Right forelimb (tissue), 1 donor: ENCODE measurements around the gene C11orf98.
A peak's percentile ranks its signal among the peaks of the same experiment; 100 is the strongest.
"Not testable (repeated sequence)": the region's sequence is repeated elsewhere in the genome, so short reads cannot be mapped to it uniquely, and the experiment has no call there.

Experiments
- DNase-seq: peaks from one replicate; pipeline ENCODE4 v3.0.0-alpha.2; 2018

The C11orf98 gene

DNA sequence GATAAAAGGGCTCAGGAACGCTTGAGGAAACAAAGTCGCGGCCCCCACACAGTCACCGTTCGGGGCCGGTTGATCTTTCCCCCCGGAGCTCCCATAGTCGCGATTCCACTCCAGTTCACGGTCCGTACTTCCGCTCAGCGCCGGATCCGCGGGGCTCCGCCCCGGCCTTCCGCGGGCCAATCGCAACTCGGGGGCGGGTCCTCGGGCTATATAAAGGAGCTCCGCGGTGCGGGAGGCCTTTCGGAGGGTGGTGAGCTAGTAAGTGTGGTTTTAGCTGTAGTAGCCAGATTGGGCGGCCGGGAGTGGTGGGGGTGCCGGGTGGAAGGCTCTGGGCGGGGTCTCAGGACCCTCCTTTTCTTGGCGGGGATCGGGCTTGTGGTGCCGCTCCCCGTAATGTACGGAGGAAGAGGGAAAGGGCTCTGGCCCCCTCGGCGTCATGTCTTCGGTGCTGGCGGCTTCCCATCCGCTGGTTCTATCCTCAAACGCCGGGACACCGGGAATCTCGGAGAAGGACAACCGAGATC lies at the start of gene C11orf98, which contains the start of gene CSKMT:
Gene C11orf98 (minus strand): TSS at position 136 of the 524 bp plus-strand sequence. CDS start 41 bp downstream, at position 95.
Gene CSKMT (plus strand): TSS at position 238 of the 524 bp plus-strand sequence. CDS start 568 bp downstream, outside the sequence.
- DNase-seq: peak; percentile 99

DNA sequence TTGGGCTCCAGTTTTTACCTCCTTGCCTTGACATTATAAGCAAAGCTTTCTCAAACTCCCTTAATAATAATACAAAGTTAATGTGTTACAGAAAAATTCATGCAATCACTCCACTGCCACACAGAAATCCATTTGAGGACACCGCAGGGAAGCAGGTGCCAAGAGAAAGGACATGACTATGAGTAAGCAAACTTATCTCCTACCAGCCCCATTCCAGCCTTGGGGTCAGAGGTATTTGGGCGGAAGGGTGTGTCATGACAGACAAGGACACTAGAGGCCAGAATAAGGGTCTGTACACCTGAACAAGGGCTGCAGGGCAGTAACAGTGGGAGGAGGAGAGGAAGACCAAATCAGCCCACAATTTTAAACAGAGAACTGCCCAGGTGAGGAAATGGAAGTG lies 48.3 kb upstream of the C11orf98 start:
- DNase-seq: no peak

DNA sequence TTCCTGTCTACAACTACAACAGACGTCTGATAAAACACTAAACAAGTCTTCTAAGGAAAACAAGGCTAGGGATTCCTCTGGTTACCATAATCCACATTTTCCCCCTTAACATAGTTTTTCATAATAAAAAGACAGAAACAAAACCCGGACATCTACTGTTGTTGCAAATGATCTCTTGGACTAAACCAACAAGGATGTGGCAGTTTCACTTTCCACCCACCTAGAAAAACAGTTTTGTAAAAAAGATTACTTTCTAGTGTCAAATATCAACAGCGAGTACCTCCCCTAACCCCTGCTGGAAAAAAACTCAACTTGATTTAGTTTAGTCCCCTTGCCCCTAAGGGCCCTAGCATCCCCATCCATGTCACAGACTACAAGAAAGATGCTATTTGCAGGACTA lies 47.9 kb upstream of the C11orf98 start:
- DNase-seq: no peak

GRCh38 chr11:62712276-62712812 lies 47.3 kb upstream of the C11orf98 start:
- no peak for DNase-seq

- no peak for DNase-seq
Measured at GRCh38 chr11:62710001-62710345, 45.0 kb upstream of the C11orf98 start.

DNA sequence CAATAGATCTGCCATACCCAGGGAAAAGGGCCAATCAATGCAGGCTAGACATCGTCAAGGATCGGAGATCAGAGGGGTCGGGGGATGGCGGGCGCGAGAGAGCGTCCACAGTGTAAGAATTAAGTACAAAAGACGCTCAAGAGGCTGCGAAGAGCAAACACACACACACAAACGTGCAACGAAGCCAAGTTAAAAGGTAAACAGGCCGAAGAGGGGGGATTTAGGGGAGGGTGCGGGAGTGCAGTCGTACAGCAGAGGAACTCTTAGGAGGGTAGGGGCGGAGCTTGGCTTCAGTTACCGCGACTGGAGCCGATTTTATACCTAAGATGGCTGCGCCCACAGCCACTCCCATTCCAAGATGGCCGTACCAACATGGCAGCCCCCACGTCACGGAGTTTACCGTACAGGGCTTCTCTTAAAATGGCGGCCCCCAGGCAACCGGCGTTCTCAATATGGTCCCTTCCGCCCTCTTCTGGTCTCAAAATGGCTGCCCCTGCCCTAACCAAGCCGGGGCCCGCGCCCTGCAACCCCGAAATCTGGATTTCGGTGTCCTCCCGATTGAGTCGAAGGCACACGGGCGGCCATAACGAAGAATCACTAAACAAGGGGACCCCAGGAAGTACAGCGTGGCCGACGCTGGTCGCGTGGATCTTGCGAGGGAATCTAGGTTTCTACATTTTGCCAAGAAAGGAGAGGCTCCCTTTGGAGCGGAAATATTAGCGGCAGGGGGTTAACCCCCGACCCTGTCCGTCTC lies 44.4 kb upstream of the C11orf98 start:
- peak; percentile 97 for DNase-seq

DNA sequence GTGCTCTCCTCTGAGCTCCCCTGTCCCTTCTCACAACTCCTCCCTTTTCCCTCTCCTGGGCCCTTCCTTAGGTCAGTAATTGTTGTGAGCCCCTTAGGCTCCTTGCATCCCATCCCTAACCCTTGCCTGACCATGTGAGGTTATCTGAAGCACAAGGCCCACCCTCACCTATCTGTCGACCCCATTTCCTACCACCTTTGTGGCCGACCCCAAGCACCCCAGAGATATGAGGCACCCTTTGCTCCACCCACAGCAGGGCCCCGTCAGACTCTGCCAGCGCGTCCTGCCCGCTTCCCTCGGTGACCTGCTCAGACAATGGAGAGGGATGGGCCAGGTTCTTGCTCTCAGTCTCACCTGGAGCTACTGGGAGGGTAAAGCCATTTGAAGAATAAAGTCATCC lies 43.8 kb upstream of the C11orf98 start:
- DNase-seq: no peak

GRCh38 chr11:62708392-62708791 lies 43.4 kb upstream of the C11orf98 start:
- no peak for DNase-seq

DNA sequence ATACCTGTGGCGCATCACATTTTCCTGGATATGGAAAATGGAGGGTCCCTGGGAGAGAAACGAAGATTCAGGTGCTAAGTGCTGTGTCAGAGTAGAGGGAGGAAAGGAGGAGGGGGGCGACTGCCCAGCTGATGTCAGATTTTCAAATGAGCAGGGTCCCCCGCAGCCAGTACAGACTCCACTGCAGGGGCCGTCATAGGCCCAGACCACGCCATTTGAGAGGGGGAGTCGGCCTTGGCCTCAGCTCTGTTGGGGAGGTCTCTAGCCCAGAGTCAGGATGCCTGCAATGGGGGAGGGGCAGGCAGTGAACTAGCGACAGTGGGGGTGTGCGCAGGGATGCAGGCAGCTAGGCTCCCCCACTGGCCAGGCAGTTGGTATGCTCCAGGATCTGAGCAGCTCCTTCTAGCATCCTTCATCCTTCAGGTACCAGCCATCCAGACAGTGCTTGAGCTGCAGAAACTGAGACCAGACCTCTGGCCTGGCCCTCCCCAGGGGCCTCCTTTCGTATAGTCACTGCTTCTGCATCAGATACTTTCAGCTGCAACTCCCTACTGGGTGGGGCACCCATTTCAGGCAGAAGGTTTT lies 42.4 kb upstream of the C11orf98 start, which contains the start of the genes BSCL2 and GNG3:
Gene BSCL2 (minus strand): TSS at position 148 of the 585 bp plus-strand sequence. CDS start 229 bp downstream, outside the sequence.
Gene GNG3 (plus strand): TSS at position 400 of the 585 bp plus-strand sequence. CDS start 620 bp downstream, outside the sequence.
- peak; percentile 53 for DNase-seq

DNA sequence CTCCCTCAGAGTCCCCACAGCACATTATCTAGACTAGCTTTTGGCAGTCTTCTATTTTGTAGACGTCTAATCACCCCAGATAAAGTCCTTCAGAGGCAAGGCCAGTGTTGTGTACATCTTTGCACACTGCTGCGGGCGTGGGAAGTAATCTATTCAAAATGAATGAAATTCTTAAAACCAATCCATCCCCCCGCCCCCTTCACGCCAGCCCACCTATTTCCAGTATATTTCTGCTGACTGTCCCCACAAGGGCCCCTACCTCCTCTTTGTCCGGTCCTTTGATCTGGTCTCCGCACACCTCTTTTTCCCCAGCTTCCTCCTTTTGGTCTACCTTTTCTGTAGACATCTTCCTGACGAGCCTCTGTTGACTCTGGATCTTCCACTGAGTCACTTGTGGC lies 41.8 kb upstream of the C11orf98 start:
- DNase-seq: no peak

GRCh38 chr11:62705880-62706849 lies 41.2 kb upstream of the C11orf98 start:
- DNase-seq: peak; percentile 98

GRCh38 chr11:62705413-62705812 lies 40.4 kb upstream of the C11orf98 start:
- no peak for DNase-seq

- DNase-seq: not testable (repeated sequence)
Measured at GRCh38 chr11:62703921-62704320, 38.9 kb upstream of the C11orf98 start.

DNA sequence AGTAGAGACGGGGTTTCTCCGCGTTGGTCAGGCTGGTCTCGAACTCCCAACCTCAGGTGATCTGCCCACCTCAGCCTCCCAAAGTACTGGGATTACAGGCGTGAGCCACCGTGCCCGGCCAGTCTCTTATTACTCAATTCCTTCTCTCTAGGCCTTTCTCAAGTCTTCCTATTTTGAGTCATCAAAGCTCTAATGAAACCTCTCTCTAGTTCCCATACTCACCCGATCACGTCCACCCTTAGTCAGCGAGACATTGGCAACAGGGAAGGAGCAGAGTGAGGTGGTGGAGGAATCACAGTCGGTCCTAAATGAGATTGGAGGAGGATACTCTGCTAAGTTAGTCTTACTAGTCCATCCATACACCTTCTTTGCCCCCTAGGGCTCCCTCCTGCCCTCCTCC lies 37.2 kb upstream of the C11orf98 start:
- no peak for DNase-seq

DNA sequence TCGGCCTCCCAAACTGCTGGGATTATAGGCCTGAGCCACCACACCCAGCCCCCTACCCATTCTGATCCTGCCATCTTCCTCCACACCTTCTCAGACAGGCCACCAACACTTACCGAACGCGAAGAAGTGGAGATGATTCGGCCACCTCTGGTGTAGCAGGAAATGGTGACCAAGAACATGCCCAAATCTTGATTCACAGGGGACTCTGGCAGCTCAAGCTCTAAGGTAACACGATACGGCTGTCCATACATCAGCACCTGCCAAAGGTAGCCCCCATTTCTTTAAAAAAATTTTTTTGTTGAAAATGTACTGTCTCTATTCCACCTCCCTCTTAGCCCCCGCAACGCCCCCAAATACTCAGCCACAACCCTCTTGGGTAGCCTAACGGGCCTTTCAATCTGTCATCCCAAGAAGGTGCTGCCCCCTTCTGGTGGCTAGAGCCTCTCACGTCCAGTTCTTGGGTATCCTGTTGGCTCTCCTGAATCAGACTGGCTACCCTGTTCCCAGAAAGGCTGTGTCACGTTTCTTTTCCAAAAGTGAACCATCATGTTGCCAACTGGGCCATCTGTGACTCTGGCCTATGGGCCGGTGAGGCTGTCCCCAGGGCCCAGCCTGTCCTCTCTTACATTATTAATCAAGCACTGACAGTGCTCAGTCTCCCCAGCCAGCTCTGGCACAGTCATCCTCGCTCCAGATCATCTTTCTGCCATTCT lies 29.6 kb upstream of the C11orf98 start:
- peak; percentile 81 for DNase-seq

GRCh38 chr11:62693624-62694023 lies 28.6 kb upstream of the C11orf98 start:
- DNase-seq: not testable (repeated sequence)

GRCh38 chr11:62689421-62690183 lies 24.6 kb upstream of the C11orf98 start, which contains the start of gene LRRN4CL:
TSS of gene LRRN4CL (minus strand) at chr11:62689530. CDS start at chr11:62688508, 1,022 bp downstream.
- DNase-seq: peak; percentile 88

DNA sequence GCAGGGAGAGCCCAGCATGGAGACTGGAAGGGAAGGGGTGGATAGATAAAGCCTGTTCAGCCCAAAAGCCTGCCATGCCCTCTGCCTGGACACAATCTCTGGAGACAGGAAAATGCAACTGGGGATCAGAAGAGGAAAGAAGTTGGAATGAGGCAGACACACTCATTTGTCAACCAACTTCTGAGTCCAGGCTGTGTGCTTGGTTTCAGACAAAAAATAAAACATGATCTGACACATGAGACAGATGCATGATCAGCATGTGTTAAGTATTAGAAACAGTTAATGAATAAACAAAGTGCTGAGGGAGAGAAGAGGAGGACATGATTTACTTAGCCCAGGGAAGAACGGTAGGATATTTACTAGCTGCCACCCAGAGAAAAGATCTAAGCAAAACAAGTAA lies 23.5 kb upstream of the C11orf98 start:
- no peak for DNase-seq

DNA sequence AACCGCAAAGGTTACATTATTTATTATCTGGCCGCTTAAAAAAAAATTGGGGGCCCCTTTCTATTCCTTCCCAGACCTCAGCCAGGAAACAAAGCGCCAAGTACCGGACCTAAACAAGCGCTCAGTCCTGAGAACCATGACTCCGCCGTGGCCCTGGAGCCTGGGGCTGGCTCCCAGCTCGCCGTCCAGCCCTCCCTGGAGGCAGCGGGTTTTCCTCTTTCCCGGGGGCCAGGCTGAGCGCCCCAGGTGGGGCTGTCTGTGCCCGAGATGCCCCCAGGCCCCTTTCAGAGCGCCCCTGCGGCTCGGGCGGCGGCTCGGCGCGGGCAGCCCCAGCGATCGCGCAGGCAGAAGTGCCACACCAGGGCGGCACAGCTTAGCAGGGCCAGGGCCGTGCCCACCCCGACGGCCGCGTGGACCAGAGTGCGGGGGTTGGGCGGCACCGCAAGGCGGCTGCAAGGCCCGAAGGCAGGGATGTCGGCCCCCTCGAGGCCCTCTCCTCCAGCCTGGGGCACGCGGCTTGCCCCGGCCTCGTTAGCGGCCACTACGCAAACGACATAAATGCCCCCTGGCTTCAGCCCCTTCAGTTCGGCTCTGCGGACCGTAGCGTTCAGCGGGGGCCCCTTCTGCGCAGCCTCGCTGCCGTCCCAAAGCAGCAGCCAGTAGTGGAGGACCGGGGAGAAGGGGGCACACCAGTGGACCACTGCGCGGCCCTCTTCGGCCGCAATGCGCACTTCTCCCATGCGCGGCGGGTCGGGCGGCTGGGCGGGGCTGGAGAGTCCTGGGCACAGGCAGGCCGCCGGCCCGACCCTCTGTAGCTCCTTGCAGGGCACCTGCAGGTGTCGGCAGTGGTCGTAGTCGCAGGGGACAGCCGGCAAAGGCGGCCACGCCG lies 22.7 kb upstream of the C11orf98 start:
- peak; percentile 53 for DNase-seq

DNA sequence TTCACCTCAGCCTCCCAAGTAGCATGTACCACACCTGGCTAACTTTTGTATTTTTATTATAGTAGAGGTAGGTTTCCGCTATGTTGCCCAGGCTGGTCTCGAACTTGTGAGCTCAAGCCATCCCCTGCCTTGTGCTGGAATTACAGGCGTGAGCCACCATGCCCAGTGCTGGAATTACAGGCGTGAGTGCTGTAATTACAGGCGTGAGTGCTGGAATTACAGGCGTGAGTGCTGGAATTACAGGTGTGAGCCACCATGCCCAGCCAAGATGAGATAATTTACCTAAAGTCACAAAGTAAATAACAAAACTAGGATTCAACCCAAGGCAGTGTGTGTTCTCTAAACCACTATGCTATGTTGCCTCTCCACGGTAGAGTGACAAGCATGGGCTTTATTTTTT lies 17.5 kb upstream of the C11orf98 start:
- no peak for DNase-seq
